Measurements from ENCODE around the gene SLC25A22. TPM values are rescaled to one million over a fixed set of nuclear protein-coding genes. Genes with fewer than 3 reads are reported as not detected.

Gene SLC25A22
- total RNA-seq (2014; rRNA removed; shearing (Covaris generic)), result 11.8 and 14.1 TPM in 2 replicates

DNA sequence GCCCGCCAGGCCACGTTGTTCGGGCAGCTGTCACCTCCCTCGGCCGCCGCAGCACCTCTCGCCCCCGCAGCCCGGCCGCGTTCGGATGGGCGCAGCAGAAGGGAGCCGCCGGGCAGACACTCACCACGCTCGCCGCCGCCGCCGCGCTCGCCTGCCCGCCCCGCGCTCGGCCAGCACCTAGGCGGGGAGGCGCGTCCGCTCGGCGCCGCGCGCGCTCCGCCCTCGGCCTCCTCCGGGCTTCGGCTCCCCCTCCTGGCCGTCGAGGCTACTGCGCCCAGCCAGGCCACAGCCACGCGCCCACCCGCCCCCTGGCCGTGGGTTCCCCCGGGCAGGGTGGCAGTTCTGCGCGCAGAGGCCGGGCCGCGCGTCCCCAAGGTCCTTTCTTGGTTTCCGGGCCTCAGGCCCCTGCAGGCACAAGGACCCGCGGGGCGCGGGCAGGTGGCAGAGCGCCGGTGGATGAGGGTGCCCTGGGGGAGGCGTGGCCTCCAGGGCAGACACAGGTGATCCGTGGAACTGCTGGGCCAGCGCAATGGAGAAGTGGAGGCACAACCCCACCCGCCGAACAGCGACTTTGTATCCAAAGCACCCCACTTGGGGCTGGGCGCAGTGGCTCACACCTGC is at the start of gene SLC25A22:
TSS of gene SLC25A22 (minus strand) at position 189 of the 621 bp plus-strand sequence. CDS start 3,275 bp downstream, outside the sequence.
- DNase-seq (ENCODE audit: low read depth), result peak; percentile 90

GRCh38 chr11:847876-848275 is 49.8 kb upstream of the SLC25A22 start:
- DNase-seq (ENCODE audit: low read depth), result no peak

- no peak for DNase-seq (ENCODE audit: low read depth)
Observed at GRCh38 chr11:846496-847098, 48.5 kb upstream of the SLC25A22 start.

DNA sequence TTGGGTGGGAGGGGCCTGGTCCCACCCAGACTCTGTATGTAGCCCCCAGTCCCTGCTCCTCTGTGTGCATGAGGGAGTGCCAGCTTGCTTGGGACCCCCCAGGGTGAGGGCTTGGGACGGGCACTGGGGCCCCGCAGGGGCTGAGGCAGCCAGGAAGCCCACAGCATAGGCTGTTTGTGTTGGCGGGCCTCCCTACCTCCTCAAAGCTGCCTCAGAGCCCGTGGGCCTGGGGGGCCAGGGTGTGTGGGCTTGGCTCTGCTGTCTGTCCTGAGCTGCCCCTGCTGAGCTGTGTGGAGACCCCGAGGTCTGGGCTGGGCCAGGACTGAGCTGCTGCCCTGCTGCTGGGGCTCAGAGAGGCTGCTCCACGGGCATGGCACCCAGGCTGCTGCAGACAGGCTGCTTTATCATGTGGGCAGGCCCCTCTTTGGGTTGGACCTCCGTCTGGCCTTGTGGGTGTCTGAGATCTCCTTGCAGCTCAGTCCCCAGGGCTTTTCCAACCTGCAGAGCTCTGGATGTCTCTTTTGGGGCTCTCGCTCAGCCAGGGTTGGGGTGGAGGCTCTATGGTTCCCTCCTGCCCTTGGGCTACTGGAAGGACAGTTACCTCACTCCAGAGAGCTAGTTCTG is 47.9 kb upstream of the SLC25A22 start:
- peak; percentile 77 for DNase-seq (ENCODE audit: low read depth)

DNA sequence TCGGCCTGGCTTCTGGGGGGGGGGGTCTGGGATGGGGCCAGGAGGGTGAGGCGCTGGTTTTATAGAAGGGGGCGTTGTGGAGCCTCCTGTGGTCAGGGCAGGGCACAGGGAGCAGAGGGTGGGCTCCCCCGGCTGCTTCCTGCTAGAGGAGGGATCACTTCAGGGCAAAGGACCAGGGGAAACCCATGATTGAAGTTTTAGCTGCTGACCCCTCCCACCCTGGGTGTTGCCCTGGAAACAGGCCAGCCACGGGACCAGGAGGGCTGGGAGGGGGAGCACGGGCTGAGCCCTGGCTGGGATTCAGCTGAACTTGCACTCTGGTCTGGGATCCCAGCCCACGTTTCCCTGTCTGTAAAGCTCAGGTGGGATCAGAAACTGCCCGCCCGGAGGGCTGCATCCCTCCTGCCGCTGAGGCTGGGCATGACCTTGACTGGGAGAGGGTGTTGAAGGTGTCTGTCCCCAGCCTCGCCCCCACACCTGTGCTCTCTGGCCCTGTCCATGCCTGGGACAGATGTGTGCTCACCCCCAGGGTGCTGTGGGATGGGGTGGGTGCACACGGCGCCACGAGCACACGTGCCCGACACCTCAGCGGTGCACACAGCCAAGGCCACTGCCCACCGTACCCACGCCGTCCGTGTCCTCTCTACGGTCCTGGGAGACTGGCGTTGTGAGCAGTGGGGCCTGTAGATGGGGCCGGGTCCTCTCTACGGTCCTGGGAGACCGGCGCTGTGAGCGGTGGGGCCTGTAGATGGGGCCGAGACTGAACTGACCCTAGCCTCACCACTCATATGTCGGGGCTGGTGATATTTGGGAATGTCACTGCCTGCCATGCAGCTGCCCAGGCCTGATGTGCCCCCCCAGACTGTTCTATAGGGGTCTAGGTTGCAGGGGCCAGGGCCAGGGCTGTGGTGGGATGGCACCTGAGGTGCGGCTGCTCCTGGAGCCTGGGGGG is 46.9 kb upstream of the SLC25A22 start:
- peak; percentile 91 for DNase-seq (ENCODE audit: low read depth)

GRCh38 chr11:843818-844692 is 46.0 kb upstream of the SLC25A22 start:
- DNase-seq (ENCODE audit: low read depth), result peak; percentile 92

DNA sequence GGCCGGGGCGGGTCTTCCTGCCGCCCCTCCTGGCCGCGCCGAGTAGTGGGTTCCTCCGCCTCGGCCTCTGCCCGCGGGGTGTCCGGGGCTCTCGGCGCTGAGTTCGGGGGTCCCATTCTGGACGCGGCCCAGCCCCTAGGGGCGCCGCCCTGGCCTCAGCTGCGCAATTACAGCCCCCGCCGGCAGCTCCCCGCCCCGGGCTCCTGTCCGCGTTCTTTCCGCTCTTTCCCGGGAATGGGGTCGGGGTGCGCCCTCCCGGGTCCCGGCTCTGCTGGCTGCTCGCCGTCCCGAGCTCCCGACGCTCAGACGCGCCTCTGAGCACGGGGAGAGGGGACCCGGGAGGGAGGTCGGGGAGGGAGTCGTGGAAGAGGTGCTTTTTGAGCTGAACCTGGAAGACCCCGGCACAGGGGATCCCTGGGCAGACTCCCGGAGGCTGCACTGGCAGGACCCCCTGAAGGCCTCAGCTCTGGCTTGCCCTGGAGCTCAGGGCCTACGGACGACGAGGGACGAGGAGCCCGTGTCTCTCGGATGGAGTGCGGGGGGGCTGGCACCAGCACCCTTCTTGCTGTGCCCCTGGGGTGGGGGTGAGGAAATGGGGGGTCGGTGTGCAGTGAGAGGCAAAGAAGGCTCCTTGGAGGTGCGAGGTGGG is 45.1 kb upstream of the SLC25A22 start:
- DNase-seq (ENCODE audit: low read depth), result no peak

- peak; percentile 94 for DNase-seq (ENCODE audit: low read depth)
Observed at GRCh38 chr11:842370-843002, 44.4 kb upstream of the SLC25A22 start, which contains the start of the genes POLR2L and TSPAN4. Gene POLR2L (minus strand): TSS chr11:842529. CDS start chr11:842508, 21 bp downstream. Gene TSPAN4 (plus strand): TSS chr11:842852. CDS start chr11:850305, 7,453 bp downstream.

- no peak for DNase-seq (ENCODE audit: low read depth)
Observed at GRCh38 chr11:841981-842369, 43.9 kb upstream of the SLC25A22 start.

DNA sequence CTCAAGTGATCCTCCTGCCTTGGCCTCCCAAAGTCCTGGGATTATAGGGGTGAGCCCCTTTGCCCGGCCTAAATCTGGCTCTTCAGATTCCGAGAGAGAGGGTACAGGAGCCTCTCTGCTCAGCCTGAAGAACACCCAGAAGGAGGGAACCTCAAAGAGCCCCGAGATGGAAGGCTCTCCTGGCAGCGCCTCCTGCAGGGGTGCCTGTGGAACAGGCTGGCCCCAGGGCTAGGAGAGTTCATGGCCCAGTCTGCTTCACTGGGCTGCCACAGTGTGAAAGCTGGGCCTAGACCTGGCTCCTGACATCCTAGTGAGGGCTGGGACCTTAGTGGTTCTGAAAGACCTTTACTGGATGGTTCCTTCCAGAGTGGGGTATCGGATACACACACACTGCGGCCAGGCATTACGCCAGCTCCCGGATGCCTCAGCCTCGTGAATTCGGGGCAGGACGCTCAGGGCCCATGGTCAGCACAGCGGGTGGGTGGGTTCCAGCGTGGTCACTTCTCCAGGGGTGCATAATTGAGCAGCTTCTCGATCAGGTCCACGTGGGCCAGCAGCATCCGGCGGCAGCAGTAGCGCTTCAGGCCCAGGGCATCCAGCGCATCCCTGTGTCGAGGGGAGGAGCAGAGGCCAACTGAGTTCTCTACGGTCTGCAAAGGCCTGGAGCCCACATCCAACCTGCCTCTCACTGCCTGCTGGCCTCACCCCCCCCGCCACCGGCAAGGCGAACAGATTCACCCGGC is 42.0 kb upstream of the SLC25A22 start:
- no peak for DNase-seq (ENCODE audit: low read depth)

DNA sequence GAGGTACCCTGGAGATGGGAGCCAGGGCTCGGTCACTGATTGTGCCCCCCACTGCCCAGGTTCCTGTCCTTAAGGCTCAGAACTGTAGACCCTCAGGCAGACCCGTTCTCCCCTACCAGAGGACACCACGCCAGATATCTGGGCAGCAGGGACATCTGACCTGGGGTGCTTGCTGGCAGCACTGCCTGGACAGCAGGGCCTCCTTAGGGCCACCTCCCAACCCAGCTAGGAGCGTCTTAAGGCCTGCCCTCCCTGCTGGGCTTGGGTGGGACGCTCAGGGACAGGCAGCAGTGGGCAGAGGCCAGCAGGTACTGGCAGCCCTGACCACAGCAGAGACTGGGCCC is 41.2 kb upstream of the SLC25A22 start:
- DNase-seq (ENCODE audit: low read depth), result no peak

- DNase-seq (ENCODE audit: low read depth), result no peak
Observed at GRCh38 chr11:838441-839279, 40.6 kb upstream of the SLC25A22 start.

DNA sequence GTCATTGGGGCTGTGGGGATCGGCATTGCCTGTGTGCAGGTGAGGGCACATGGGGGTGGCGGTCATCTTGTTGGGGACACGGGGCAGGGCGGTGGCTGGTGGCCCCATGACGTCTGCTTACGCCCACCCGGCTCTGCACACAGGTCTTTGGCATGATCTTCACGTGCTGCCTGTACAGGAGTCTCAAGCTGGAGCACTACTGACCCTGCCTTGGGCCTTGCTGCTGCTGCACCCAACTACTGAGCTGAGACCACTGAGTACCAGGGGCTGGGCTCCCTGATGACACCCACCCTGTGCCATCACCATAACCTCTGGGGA is 39.9 kb upstream of the SLC25A22 start:
- no peak for DNase-seq (ENCODE audit: low read depth)

- no peak for DNase-seq (ENCODE audit: low read depth)
Observed at GRCh38 chr11:837189-837989, 39.3 kb upstream of the SLC25A22 start.

GRCh38 chr11:836700-837099 is 38.6 kb upstream of the SLC25A22 start:
- no peak for DNase-seq (ENCODE audit: low read depth)

DNA sequence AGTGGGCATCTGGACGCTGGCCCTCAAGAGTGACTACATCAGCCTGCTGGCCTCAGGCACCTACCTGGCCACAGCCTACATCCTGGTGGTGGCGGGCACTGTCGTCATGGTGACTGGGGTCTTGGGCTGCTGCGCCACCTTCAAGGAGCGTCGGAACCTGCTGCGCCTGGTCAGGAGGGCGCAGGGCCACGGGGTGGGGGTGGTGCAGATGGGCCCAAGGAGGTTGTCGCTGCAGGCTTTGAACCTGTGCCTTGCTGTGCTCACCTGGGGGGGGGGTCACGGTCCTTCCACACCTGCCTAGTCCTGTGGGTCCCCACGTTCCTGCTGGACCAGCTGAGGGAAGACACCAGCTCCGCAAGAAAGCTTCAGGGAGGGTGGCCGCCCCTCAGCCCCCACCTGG is 38.2 kb upstream of the SLC25A22 start:
- DNase-seq (ENCODE audit: low read depth), result no peak
